Stimulated activated CD4-positive, alpha-beta T cell treated with anti-CD3 and anti-CD28 coated beads, Interleukin-1b, Interleukin-23, amount 100 ng/mL, for 4 hours (primary cell): ENCODE results near the gene ABHD12B.

Source experiments
- DNase-seq, 2 donors: peaks; one replicate each; pipeline ENCODE4 v3.0.0-alpha.2; 2020; ENCODE audit warnings: low read depth in 2 of 2

The ABHD12B gene

GRCh38 chr14:50871914-50872732, at the start of gene ABHD12B:
TSS of gene ABHD12B (plus strand) at chr14:50872053. CDS start at chr14:50872175, 122 bp downstream.
- DNase-seq: no peak

- no peak for DNase-seq
Measured at GRCh38 chr14:50822501-50823042, 49.3 kb upstream of the ABHD12B start.

- DNase-seq: no peak
Measured at GRCh38 chr14:50823051-50823761, 48.6 kb upstream of the ABHD12B start.

- no peak for DNase-seq
Measured at GRCh38 chr14:50823762-50824636, 47.9 kb upstream of the ABHD12B start.

- DNase-seq: no peak
Measured at GRCh38 chr14:50825307-50825706, 46.5 kb upstream of the ABHD12B start.

GRCh38 chr14:50826681-50827080, 45.2 kb upstream of the ABHD12B start:
- no peak for DNase-seq

- DNase-seq: no peak
Measured at GRCh38 chr14:50828721-50829488, 42.9 kb upstream of the ABHD12B start.

GRCh38 chr14:50829489-50830043, 42.3 kb upstream of the ABHD12B start:
- DNase-seq: no peak

- DNase-seq: peak; percentile 53 to 68
Measured at GRCh38 chr14:50830044-50830931, 41.6 kb upstream of the ABHD12B start.

GRCh38 chr14:50830932-50831725, 40.7 kb upstream of the ABHD12B start, which contains the start of gene NIN:
TSS of gene NIN (minus strand) at chr14:50831162. CDS start at chr14:50822056, 9,106 bp downstream.
- peak; percentile 47 to 71 for DNase-seq

GRCh38 chr14:50831726-50832168, 40.1 kb upstream of the ABHD12B start:
- DNase-seq: no peak

- DNase-seq: no peak
Measured at GRCh38 chr14:50832935-50833630, 38.8 kb upstream of the ABHD12B start.

GRCh38 chr14:50834802-50835276, 37.0 kb upstream of the ABHD12B start:
- no peak for DNase-seq

GRCh38 chr14:50835280-50835679, 36.6 kb upstream of the ABHD12B start:
- DNase-seq: no peak

GRCh38 chr14:50836515-50836914, 35.3 kb upstream of the ABHD12B start:
- DNase-seq: no peak

GRCh38 chr14:50837271-50837670, 34.6 kb upstream of the ABHD12B start:
- no peak for DNase-seq

- no peak for DNase-seq
Measured at GRCh38 chr14:50837850-50838470, 33.9 kb upstream of the ABHD12B start.
